HEK293 (cell line): Measurements from ENCODE around the gene BCL11B.

Experiments
- CTCF ChIA-PET: fragments of 350-600 bp; formaldehyde crosslinking; extraction: SDS; loops from one replicate; lab custom pipeline; 2021; ENCODE audit warnings: antibody characterized with exemption; lab: Yijun Ruan, JAX
- POLR2A ChIA-PET: fragments of 300-600 bp; formaldehyde crosslinking; extraction: SDS; loops from one replicate; lab custom pipeline; 2020; ENCODE audit warnings: antibody characterized with exemption, inconsistent platforms; lab: Yijun Ruan, JAX
- H3K27ac ChIP-seq: fragments of 200-500 bp; sonication (Bioruptor generic); 2 replicates; pipeline ENCODE4 v1.5.1; 2014; ENCODE audit warnings: low read depth, low read length, control low read depth, inconsistent platforms; ENCODE audit errors: extremely low read depth
- H3K36me3 ChIP-seq, 2 experiments: fragments of 200-500 bp in 1 of 2; sonication (Bioruptor generic) in 1 of 2; 1 replicate in 1 of 2; 2 replicates in 1 of 2; pipeline ENCODE4 v1.5.1; 2014 to 2017; ENCODE audit warnings: inconsistent platforms in 2 of 2, low read length in 2 of 2; ENCODE audit not compliant: control insufficient read depth in 2 of 2, insufficient read depth in 1 of 2
- H3K4me1 ChIP-seq: fragments of 200-500 bp; sonication (Bioruptor generic); 2 replicates; pipeline ENCODE4 v1.5.1; 2014; ENCODE audit warnings: mild to moderate bottlenecking, low read length, inconsistent platforms; ENCODE audit not compliant: control insufficient read depth, insufficient read depth
- H3K4me3 ChIP-seq: 2 replicates; pipeline ENCODE4 v1.5.1; 2011; ENCODE audit warnings: low read depth, mild to moderate bottlenecking, control low read depth, low read length, moderate library complexity
- H3K9me3 ChIP-seq: fragments of 200-500 bp; sonication (Bioruptor generic); 2 replicates; pipeline ENCODE4 v1.5.1; 2014; ENCODE audit warnings: low read depth, low read length, inconsistent platforms; ENCODE audit not compliant: control insufficient read depth, insufficient read depth
- ELK4 ChIP-seq: IDR thresholded peaks from 2 replicates; pipeline ENCODE4 v1.6.1; 2011; ENCODE audit warnings: mild to moderate bottlenecking, low read depth, low read length, borderline replicate concordance
- GLI4 ChIP-seq: fragments of 450-650 bp; formaldehyde crosslinking; IDR thresholded peaks from 2 replicates; pipeline ENCODE4 v1.5.1; 2016; ENCODE audit warnings: missing biosample characterization, missing genetic modification characterization
- KLF8 ChIP-seq: fragments of 450-650 bp; formaldehyde crosslinking; IDR thresholded peaks from 2 replicates; pipeline ENCODE4 v1.5.1; 2016; ENCODE audit warnings: missing biosample characterization, missing genetic modification characterization
- MZF1 ChIP-seq: fragments of 450-650 bp; formaldehyde crosslinking; IDR thresholded peaks from 2 replicates; pipeline ENCODE4 v1.5.1; 2017; ENCODE audit warnings: missing biosample characterization, missing genetic modification characterization, borderline replicate concordance
- OVOL3 ChIP-seq: fragments of 450-650 bp; formaldehyde crosslinking; IDR thresholded peaks from 2 replicates; pipeline ENCODE4 v1.5.1; 2016; ENCODE audit warnings: missing biosample characterization, missing genetic modification characterization
- PRDM1 ChIP-seq: fragments of 450-650 bp; formaldehyde crosslinking; IDR thresholded peaks from 2 replicates; pipeline ENCODE4; 2016; ENCODE audit warnings: missing biosample characterization, missing genetic modification characterization
- ZBTB11 ChIP-seq: fragments of 450-650 bp; formaldehyde crosslinking; conservative IDR thresholded peaks from 2 replicates; pipeline ENCODE4 v1.5.1; 2016; ENCODE audit warnings: low read depth, missing biosample characterization, missing genetic modification characterization
- ZFHX2 ChIP-seq: fragments of 450-650 bp; formaldehyde crosslinking; conservative IDR thresholded peaks from 2 replicates; pipeline ENCODE4 v1.5.1; 2016; ENCODE audit warnings: missing biosample characterization, missing genetic modification characterization
- ZFP3 ChIP-seq: fragments of 450-650 bp; formaldehyde crosslinking; IDR thresholded peaks from 2 replicates; pipeline ENCODE4 v1.5.1; 2016; ENCODE audit warnings: low read depth, missing biosample characterization, missing genetic modification characterization
- ZFP41 ChIP-seq: fragments of 450-650 bp; formaldehyde crosslinking; IDR thresholded peaks from 2 replicates; pipeline ENCODE4 v1.5.1; 2016; ENCODE audit warnings: missing biosample characterization, missing genetic modification characterization, borderline replicate concordance
- ZNF114 ChIP-seq: fragments of 450-650 bp; formaldehyde crosslinking; IDR thresholded peaks from 2 replicates; pipeline ENCODE4 v1.5.0; 2017; ENCODE audit warnings: missing biosample characterization, missing genetic modification characterization
- ZNF146 ChIP-seq: fragments of 450-650 bp; formaldehyde crosslinking; IDR thresholded peaks from 2 replicates; pipeline ENCODE4 v1.5.1; 2016; ENCODE audit warnings: missing biosample characterization, missing genetic modification characterization
- ZNF169 ChIP-seq: fragments of 450-650 bp; formaldehyde crosslinking; IDR thresholded peaks from 2 replicates; pipeline ENCODE4 v1.5.1; 2016; ENCODE audit warnings: missing biosample characterization, missing genetic modification characterization
- ZNF175 ChIP-seq: fragments of 450-650 bp; formaldehyde crosslinking; IDR thresholded peaks from 2 replicates; pipeline ENCODE4 v1.5.1; 2016; ENCODE audit warnings: missing biosample characterization, missing genetic modification characterization
- ZNF23 ChIP-seq: fragments of 450-650 bp; formaldehyde crosslinking; IDR thresholded peaks from 2 replicates; pipeline ENCODE4 v1.5.1; 2016; ENCODE audit warnings: missing biosample characterization, missing genetic modification characterization, borderline replicate concordance
- ZNF239 ChIP-seq: fragments of 450-650 bp; formaldehyde crosslinking; IDR thresholded peaks from 2 replicates; pipeline ENCODE4 v1.5.1; 2016; ENCODE audit warnings: missing biosample characterization, missing genetic modification characterization
- ZNF26 ChIP-seq: fragments of 450-650 bp; formaldehyde crosslinking; IDR thresholded peaks from 2 replicates; pipeline ENCODE4 v1.5.1; 2016; ENCODE audit warnings: missing biosample characterization, missing genetic modification characterization
- ZNF335 ChIP-seq: fragments of 450-650 bp; formaldehyde crosslinking; conservative IDR thresholded peaks from 2 replicates; pipeline ENCODE4 v1.5.1; 2016; ENCODE audit warnings: missing biosample characterization, missing genetic modification characterization
- ZNF404 ChIP-seq: fragments of 450-650 bp; formaldehyde crosslinking; IDR thresholded peaks from 2 replicates; pipeline ENCODE4 v1.5.1; 2017; ENCODE audit warnings: missing biosample characterization, missing genetic modification characterization
- ZNF426 ChIP-seq: fragments of 450-650 bp; formaldehyde crosslinking; IDR thresholded peaks from 2 replicates; pipeline ENCODE4 v1.5.1; 2017; ENCODE audit warnings: missing biosample characterization, missing genetic modification characterization, mild to moderate bottlenecking, inconsistent platforms, moderate library complexity
- ZNF513 ChIP-seq: fragments of 450-650 bp; IDR thresholded peaks from 2 replicates; pipeline ENCODE4 v1.5.1; 2018; ENCODE audit warnings: missing biosample characterization, missing genetic modification characterization
- ZNF530 ChIP-seq: fragments of 450-650 bp; formaldehyde crosslinking; IDR thresholded peaks from 2 replicates; pipeline ENCODE4 v1.5.1; 2016; ENCODE audit warnings: low read depth, missing biosample characterization, missing genetic modification characterization
- ZNF560 ChIP-seq: fragments of 450-650 bp; formaldehyde crosslinking; IDR thresholded peaks from 2 replicates; pipeline ENCODE4 v1.5.1; 2017; ENCODE audit warnings: missing biosample characterization, missing genetic modification characterization, borderline replicate concordance
- ZNF629 ChIP-seq: fragments of 450-650 bp; formaldehyde crosslinking; IDR thresholded peaks from 2 replicates; pipeline ENCODE4 v1.5.1; 2017; ENCODE audit warnings: missing biosample characterization, missing genetic modification characterization
- ZNF654 ChIP-seq: fragments of 450-650 bp; formaldehyde crosslinking; IDR thresholded peaks from 2 replicates; pipeline ENCODE4 v1.5.1; 2016; ENCODE audit warnings: low read depth, missing biosample characterization, missing genetic modification characterization
- ZNF658 ChIP-seq: fragments of 450-650 bp; formaldehyde crosslinking; IDR thresholded peaks from 2 replicates; pipeline ENCODE4; 2016; ENCODE audit warnings: missing biosample characterization, missing genetic modification characterization
- ZNF76 ChIP-seq: fragments of 450-650 bp; formaldehyde crosslinking; IDR thresholded peaks from 2 replicates; pipeline ENCODE4; 2016; ENCODE audit warnings: low read depth, missing biosample characterization, missing genetic modification characterization, borderline replicate concordance
- ZNF792 ChIP-seq: fragments of 450-650 bp; formaldehyde crosslinking; IDR thresholded peaks from 2 replicates; pipeline ENCODE4 v1.5.1; 2016; ENCODE audit warnings: missing biosample characterization, missing genetic modification characterization
- ZSCAN4 ChIP-seq: fragments of 450-650 bp; formaldehyde crosslinking; IDR thresholded peaks from 2 replicates; pipeline ENCODE4 v1.5.1; 2017; ENCODE audit warnings: missing biosample characterization, missing genetic modification characterization

The BCL11B gene

GRCh38 chr14:99274346-99275221 lies 2.6 kb upstream of the BCL11B start:
- H3K4me1 ChIP-seq: no peaks in the 10 kb centered on the region; the same call in 1 of the 2 replicates
- ChIA-PET POLR2A (interaction anchor here (0.6 to 0.7 kb wide), 5 partner anchors 131 to 808 kb away, joined by 3 to 6 read pairs (median 4); no protein-coding TSS in a partner anchor), CTCF (interaction anchor here (0.6 to 1.6 kb wide), 5 partner anchors 45 to 1261 kb away, joined by 3 to 4 read pairs (median 3); no protein-coding TSS in a partner anchor)
- TF ChIP-seq ZNF654: peak; percentile 90
- TF ChIP-seq ZSCAN4 (tag by site-specific recombination): peak; percentile 85
- TF ChIP-seq MZF1 (tag by site-specific recombination): no peak
- peak; percentile 83 for TF ChIP-seq ZNF76 (tag by site-specific recombination)
- TF ChIP-seq ZNF530: no peak
- peak; percentile 84; the same call in 1 of the 2 replicates for TF ChIP-seq ZNF239 (tag by site-specific recombination)
- TF ChIP-seq GLI4: no peak
- peak; percentile 74 for TF ChIP-seq ZNF335 (tag by site-specific recombination)
- no peak for TF ChIP-seq ZNF560
- no peak; the same call in 1 of the 2 replicates for TF ChIP-seq ZBTB11
- TF ChIP-seq ZFHX2 (tag by site-specific recombination): peak; percentile 97
- no peak for TF ChIP-seq ZFP41 (tag by site-specific recombination)
- TF ChIP-seq ZNF792 (tag by site-specific recombination): no peak
- TF ChIP-seq ZNF658 (tag by site-specific recombination): no peak
- no peak for TF ChIP-seq ZNF23
- no peak for TF ChIP-seq ZNF26
- peak; percentile 96 for TF ChIP-seq ZNF513 (tag by site-specific recombination)
- TF ChIP-seq ZNF404: no peak
- TF ChIP-seq ZNF146 (tag by site-specific recombination): 0 out of 2 replicates have a peak, but pooled peaks have one; percentile 50
- no peak for TF ChIP-seq ELK4
- no peak for TF ChIP-seq ZNF114 (tag by site-specific recombination)
- TF ChIP-seq ZNF629 (tag by site-specific recombination): peak; percentile 81
- no peak for TF ChIP-seq PRDM1 (tag by site-specific recombination)
- peak; percentile 38; the same call in 1 of the 2 replicates for TF ChIP-seq OVOL3 (tag by site-specific recombination)
- TF ChIP-seq ZNF169 (tag by site-specific recombination): no peak
- peak; percentile 93 for TF ChIP-seq KLF8 (tag by site-specific recombination)
- TF ChIP-seq ZNF426 (tag by site-specific recombination): no peak
- TF ChIP-seq ZNF175 (tag by site-specific recombination): no peak
- TF ChIP-seq ZFP3 (tag by site-specific recombination): no peak

More at GRCh38 chr14:99274346-99275221, 2.6 kb upstream of the BCL11B start:
- H3K4me3 ChIP-seq: peak overlapping the region; percentile 36
- H3K36me3 ChIP-seq: no peaks in the 10 kb centered on the region
- H3K27ac ChIP-seq: peak overlapping the region; percentile 34; the same call in 1 of the 2 replicates
- no peaks in the 10 kb centered on the region for H3K9me3 ChIP-seq
